ENCODE results near the gene MAPK13.
"Not testable (repeated sequence)": the region's sequence is repeated elsewhere in the genome, so short reads cannot be mapped to it uniquely, and the experiment has no call there.

The MAPK13 gene
- total RNA-seq, result 32.7 to 67.7 (median 50.5) reads per million in 9 experiments

DNA sequence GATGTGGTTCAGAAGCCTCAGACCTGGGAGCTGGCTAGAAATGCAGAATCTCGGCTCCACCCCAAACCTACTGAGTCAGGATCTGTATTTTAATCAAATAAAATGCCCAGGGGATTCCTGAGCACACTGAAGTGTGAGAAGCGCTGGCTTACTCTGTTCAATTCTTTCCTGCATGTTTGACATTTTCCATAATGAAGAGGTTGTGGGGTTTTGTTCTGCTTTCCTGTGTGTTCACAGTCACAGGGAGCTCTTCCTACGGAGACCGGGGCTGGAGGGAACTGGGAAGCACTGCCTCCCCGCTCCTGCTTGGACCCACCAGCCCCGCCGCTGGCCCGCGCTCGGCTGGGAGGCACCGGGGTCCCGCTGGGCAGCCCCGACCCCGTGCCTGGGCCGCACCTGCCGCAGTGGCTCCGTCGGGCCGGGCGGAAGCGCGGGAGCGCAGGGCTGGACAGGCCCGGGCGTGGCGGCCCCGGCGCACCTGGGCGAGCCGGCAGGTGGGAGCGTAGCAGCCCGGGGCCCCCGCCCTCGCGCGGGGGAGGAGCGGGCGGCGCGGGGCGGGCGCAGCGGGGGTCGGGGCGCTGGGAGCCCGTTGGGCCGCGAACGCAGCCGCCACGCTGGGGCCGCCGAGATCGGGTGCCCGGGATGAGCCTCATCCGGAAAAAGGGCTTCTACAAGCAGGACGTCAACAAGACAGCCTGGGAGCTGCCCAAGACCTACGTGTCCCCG, at the start of gene MAPK13:
TSS of gene MAPK13 (plus strand) at position 573 of the 726 bp plus-strand sequence. CDS start at position 643, 70 bp downstream.
- Mint-ChIP-seq H3K4me1 (ENCODE audit: low read depth in 2 of 2) (peaks cover 45 to 49% of the 10 kb centered on the region in 2 donors), H3K4me3 (peak within 1 kb of the TSS; percentile 82 to 90), H3K27ac (peak within 1 kb of the TSS; percentile 89 to 94), H3K36me3 (ENCODE audit: insufficient read depth) (peaks cover 18% of the 10 kb centered on the region), H3K27me3 (no peaks in the 10 kb centered on the region), H3K9me3 (no peaks in the 10 kb centered on the region)
- DNase-seq (no peak), ATAC-seq (replicated peaks) (peak; percentile 29)

DNA sequence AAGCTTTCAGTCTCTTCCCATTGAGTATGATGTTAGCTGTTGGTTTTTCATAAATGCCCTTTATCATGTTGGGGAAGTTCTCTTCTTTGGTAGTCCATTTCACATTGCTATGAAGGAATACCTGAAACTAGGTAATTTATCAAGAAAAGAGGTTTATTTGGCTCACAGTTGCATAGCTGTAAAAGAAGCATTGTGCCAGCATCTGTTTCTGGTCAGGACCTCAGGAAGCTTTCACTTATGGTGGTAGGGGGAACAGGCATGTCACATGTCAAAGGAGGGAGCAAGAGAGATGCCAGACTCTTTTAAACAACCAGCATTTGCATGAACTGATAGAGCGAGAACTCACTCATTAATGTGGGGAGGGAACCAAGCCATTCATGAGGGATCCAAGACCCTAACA, 48.0 kb upstream of the MAPK13 start:
- H3K27ac Mint-ChIP-seq, result no peak overlapping the region

DNA sequence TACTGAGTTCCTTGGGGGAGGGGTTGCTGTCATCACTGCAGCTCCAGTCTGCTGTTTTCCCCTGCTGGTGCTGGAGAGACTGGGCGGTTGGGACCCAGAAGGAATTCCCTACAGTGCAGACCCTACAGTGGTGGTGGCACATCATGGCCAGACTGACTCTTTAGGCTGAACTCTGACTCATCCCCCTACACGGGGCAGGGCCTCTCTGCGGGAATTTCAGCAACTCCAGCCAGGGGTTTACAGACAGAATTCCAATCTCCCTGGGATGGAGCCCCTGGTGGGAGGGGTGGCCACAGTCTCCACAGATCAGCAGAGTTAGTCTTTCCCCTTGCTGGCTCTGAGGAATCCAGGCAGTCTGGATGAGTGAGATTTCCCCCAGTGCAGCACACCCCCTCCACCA, 46.9 kb upstream of the MAPK13 start:
- Mint-ChIP-seq H3K4me3 (no peak overlapping the region), H3K4me1 (ENCODE audit: low read depth in 2 of 2) (peaks cover 6 to 18% of the 10 kb centered on the region in 2 donors), H3K27me3 (no peaks in the 10 kb centered on the region), H3K9me3 (no peaks in the 10 kb centered on the region), H3K36me3 (ENCODE audit: insufficient read depth) (peaks cover 56% of the 10 kb centered on the region), H3K27ac (peak overlapping the region in 1 of 2 donors; percentile 51)
- DNase-seq (no peak), ATAC-seq (replicated peaks) (no peak)

More for the DNA sequence above, 48.0 kb upstream of the MAPK13 start:
- Mint-ChIP-seq H3K4me3 (no peak overlapping the region), H3K36me3 (ENCODE audit: insufficient read depth) (peaks cover 54% of the 10 kb centered on the region), H3K9me3 (no peaks in the 10 kb centered on the region), H3K27me3 (no peaks in the 10 kb centered on the region), H3K4me1 (ENCODE audit: low read depth in 2 of 2) (peaks cover 6 to 18% of the 10 kb centered on the region in 2 donors)
- no peak for ATAC-seq (replicated peaks)
- no peak for DNase-seq

DNA sequence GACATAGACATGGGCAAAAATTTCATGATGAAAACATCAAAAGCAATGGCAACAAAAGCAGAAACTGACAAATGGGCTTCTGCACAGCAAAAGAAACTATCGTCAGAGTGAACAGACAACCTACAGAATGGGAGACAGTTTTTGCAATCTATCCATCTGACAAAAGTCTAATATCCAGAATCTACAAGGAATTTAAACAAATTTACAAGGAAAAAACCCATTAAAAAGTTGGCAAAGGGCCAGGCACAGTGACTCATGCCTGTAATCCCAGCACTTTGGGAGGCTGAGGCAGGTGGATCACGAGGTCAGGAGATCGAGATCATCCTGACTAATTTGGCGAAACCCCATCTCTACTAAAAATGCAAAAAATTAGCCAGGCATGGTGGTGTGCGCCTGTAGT, 42.1 kb upstream of the MAPK13 start:
- peaks cover 27% of the 10 kb centered on the region for H3K36me3 Mint-ChIP-seq (ENCODE audit: insufficient read depth)
- H3K27ac Mint-ChIP-seq, result peak overlapping the region; percentile 11 to 89
- H3K27me3 Mint-ChIP-seq, result not testable (repeated sequence)

DNA sequence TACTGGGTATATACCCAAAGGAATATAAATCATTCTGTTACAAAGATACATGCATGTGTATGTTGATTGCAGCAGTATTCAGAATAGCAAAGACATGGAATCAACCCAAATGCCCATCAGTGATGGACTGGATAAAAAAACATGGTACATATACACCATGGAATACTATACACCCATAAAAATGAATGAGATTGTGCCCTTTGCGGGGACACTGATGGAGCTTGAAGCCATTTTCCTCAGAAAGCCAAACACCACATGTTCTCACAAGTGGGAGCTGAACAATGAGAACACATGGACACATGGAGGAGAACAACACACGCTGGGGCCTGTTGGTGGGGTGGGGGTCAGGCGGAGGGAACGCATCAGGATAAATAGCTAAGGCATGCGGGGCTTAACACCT, 41.3 kb upstream of the MAPK13 start:
- peaks cover 5 to 6% of the 10 kb centered on the region in 2 donors for H3K4me1 Mint-ChIP-seq (ENCODE audit: low read depth in 2 of 2)
- H3K27ac Mint-ChIP-seq, result no peak overlapping the region
- ATAC-seq (replicated peaks), result no peak
- no peak overlapping the region for H3K4me3 Mint-ChIP-seq
- H3K9me3 Mint-ChIP-seq, result no peaks in the 10 kb centered on the region
- no peaks in the 10 kb centered on the region for H3K27me3 Mint-ChIP-seq
- H3K36me3 Mint-ChIP-seq (ENCODE audit: insufficient read depth), result peaks cover 25% of the 10 kb centered on the region
- no peak for DNase-seq

More for the DNA sequence above, 42.1 kb upstream of the MAPK13 start:
- H3K9me3 Mint-ChIP-seq; H3K4me1 Mint-ChIP-seq (ENCODE audit: low read depth in 2 of 2); H3K4me3 Mint-ChIP-seq; ATAC-seq (replicated peaks); DNase-seq: not testable (repeated sequence)

DNA sequence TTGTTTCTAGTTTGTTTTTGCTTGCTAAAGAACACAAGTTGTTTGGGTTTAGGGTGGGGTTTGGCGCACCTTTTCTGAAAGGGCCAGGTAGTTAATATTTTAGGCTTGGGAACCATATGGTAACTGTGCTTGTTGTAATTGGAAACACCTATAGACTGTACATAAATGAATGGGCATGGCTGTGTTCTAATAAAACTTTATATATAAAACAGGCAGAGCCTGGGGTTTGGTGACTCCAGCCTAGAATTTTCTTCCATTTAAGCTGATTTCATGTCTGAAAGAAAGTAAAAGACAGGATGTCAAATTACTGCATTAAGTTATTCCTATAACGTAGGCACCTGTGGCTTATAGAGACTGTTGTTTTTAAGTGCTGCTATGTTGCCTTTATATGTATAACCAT, 36.1 kb upstream of the MAPK13 start:
- peaks cover 14% of the 10 kb centered on the region for H3K36me3 Mint-ChIP-seq (ENCODE audit: insufficient read depth)
- H3K9me3 Mint-ChIP-seq, result no peaks in the 10 kb centered on the region
- DNase-seq, result no peak
- H3K4me3 Mint-ChIP-seq, result no peak overlapping the region
- no peaks in the 10 kb centered on the region for H3K27me3 Mint-ChIP-seq
- H3K4me1 Mint-ChIP-seq (ENCODE audit: low read depth in 2 of 2), result peaks cover 21 to 34% of the 10 kb centered on the region in 2 donors
- peak overlapping the region in 1 of 2 donors; percentile 67 for H3K27ac Mint-ChIP-seq
- no peak for ATAC-seq (replicated peaks)

DNA sequence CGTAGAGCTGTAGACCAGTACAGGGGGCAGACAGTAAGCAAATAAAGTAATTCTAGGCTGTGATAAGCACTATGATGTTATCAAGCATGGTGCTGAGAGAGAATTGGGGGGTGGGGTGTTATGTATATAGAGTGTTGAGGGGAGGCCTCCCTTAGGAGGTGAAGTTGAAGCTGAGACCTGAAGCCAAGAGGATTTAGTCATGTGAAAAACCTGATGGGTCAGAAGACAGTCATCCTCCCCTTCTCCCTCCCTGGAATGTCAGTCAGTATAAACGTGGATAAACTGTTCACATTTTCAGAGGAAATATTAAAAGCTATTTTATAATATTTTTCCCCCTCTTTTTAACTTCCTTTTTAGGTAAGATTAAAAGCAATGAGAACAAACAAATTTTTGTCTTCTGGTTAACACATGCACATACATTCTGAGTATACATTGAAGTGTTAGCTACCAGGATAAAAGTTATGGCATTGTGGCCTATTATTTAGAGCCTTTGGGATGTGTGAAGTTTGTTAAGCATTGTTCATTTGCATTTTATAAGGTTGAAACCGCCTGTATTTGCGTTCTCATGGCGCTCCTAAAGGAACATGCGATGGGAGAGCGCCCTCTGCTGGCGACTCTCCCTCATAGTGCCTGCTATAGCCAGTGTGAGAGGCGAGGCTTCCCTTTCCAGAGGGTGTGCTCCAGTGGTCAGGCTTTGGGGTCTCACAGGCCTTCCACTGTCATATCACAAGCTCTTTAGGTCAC, 35.4 kb upstream of the MAPK13 start:
- ATAC-seq (replicated peaks), result peak; percentile 55
- H3K27me3 Mint-ChIP-seq, result no peaks in the 10 kb centered on the region
- H3K27ac Mint-ChIP-seq, result peak overlapping the region in 1 of 2 donors; percentile 67
- H3K4me1 Mint-ChIP-seq (ENCODE audit: low read depth in 2 of 2), result peaks cover 28 to 41% of the 10 kb centered on the region in 2 donors
- peaks cover 14% of the 10 kb centered on the region for H3K36me3 Mint-ChIP-seq (ENCODE audit: insufficient read depth)
- DNase-seq, result peak; percentile 75 to 77 (median 77)
- no peak overlapping the region for H3K4me3 Mint-ChIP-seq
- H3K9me3 Mint-ChIP-seq, result no peaks in the 10 kb centered on the region

DNA sequence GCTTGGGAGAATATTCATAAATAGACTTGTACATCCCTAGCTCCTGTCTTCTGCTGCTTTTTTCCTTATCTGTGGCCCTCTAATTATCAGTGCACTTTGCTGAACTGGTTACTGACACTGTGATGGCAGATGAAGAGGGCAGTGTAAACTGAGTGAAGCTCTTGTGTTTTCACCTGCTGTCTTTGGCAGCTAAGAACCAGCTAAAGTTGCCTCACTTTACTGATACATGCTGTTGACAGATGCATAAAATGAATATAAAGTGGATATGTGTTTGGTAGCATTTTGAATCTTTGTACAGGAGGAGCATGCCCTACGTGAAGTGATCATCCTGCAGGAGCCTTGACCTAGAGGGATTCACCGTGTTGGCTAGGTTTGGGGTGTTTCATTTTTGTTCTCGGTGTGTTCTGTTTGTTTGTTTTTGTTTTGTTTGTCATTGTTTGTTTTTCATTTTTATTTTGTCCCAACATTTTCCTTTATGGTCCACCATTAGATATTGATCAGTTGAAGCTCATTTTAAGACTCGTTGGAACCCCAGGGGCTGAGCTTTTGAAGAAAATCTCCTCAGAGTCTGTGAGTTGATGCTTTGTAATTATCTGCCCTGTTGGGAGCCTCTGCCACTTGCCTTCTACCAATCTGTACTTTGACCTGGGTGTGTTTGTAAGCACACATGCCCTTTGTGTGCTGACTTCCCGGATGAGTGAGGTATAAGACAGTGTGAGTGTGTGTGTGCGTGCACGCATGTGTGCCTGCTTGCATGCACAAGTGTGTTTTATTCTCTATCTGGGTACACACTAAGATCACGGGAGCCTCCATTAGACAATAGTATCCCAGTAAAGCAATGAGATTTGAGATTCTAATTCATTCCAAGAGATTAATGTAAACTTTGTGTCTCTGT, 34.6 kb upstream of the MAPK13 start:
- Mint-ChIP-seq H3K27me3 (no peaks in the 10 kb centered on the region), H3K4me3 (no peak overlapping the region), H3K27ac (peak overlapping the region in 1 of 2 donors; percentile 67), H3K4me1 (ENCODE audit: low read depth in 2 of 2) (peaks cover 34 to 46% of the 10 kb centered on the region in 2 donors), H3K9me3 (no peaks in the 10 kb centered on the region), H3K36me3 (ENCODE audit: insufficient read depth) (peaks cover 14% of the 10 kb centered on the region)
- DNase-seq (no peak), ATAC-seq (replicated peaks) (no peak)

DNA sequence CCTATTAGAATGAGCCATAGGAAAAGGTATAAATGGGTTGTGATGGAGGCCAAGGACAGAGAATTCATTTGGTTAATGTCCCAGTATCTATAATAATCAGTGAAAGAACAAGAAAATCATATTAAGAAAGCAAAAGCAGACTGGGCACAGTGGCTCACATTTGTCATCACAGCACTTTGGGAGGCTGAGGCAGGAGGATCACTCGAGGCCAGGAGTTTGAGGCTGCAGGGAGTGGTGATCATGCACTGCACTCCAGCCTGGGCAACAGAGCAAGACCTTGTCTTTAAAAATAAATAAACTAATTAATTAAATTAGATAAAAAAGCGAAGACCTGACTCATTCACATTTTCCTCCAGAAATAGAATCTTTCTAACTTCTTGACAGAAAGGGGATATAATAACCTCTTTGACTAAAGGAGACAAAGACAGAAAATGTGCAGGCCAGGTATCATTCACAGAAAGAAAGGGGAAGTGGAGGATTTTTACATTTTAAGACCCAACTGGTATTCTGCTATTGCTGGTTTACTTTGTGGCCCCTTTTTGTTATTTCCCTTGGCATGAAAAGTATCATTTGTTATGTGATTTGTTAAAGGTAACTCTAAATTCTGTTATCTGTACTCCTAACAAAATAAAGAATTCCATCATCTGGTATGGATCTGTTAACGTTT, 31.9 kb upstream of the MAPK13 start:
- Mint-ChIP-seq H3K9me3 (no peaks in the 10 kb centered on the region), H3K4me1 (ENCODE audit: low read depth in 2 of 2) (peaks cover 39 to 58% of the 10 kb centered on the region in 2 donors), H3K27ac (peak overlapping the region; percentile 76 to 78), H3K27me3 (no peaks in the 10 kb centered on the region), H3K4me3 (peak overlapping the region; percentile 40 to 74), H3K36me3 (ENCODE audit: insufficient read depth) (peaks cover 7% of the 10 kb centered on the region)
- ATAC-seq (replicated peaks), result no peak
- DNase-seq, result no peak

DNA sequence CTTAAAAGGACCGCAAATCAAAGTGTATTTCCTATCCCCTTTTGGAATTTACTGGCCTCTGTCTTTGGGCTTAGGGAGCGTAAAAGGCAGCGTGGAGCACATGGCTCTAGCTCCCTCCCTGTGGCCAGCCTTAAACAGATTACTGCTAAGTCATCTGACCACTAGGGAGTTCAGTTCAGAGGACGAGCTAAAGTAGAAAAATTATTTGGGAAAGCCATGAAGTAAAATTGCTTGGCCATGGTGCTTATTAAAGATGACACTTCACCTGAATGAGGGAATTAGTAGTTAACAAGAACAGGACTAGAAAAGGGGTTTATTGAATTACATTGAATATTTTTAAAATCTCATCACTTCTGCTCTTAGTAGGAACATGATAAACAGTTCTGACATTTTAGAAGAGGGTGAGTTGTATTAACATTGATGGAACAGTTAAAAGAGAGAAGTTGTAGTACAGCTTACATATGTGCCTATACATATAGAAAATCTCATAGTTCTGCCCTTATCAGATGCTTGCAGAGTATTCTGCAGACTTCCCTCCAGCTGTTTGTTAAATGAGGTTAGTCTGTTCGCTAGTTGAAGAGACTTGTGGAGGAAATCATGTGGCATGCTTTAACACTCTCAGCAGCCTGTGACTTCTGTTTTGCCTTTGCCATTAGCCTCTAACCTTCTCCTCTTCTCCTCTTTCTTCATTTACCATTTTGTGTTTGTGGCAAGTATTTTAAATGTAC, 31.2 kb upstream of the MAPK13 start:
- peaks cover 39 to 62% of the 10 kb centered on the region in 2 donors for H3K4me1 Mint-ChIP-seq (ENCODE audit: low read depth in 2 of 2)
- no peak for DNase-seq
- peak overlapping the region; percentile 76 to 78 for H3K27ac Mint-ChIP-seq
- peak overlapping the region; percentile 64 to 74 for H3K4me3 Mint-ChIP-seq
- H3K36me3 Mint-ChIP-seq (ENCODE audit: insufficient read depth), result peaks cover 2% of the 10 kb centered on the region
- no peaks in the 10 kb centered on the region for H3K27me3 Mint-ChIP-seq
- peak; percentile 58 for ATAC-seq (replicated peaks)
- H3K9me3 Mint-ChIP-seq, result no peaks in the 10 kb centered on the region

DNA sequence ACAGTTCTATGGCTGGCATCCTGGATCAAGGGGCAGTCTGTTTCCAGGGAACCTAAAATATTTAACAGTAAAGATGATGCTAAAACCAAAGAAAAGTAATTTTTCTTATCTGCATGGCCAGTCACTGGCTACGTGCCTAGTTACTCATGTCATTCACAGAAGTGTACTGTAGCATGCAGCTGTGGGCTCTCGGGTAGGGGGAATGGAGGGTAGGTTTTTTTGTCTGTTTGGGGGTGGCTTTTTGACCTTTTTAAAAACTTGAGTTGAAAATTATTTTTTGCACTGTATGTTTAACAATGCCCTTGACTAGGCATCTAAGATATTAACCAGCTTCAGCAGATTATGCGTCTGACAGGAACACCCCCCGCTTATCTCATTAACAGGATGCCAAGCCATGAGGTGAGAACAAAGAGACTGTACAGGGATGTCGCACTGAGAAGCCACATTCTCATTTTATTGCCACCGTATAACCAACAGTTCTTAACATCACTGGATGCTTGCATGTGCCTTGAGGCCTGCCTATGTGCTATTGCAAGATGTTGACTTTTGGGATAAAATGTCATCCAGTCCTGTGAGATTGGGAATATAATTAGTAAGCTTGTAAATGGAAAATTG, 30.3 kb upstream of the MAPK13 start:
- ATAC-seq (replicated peaks) (peak; percentile 89), DNase-seq (peak; percentile 52 to 58 (median 52))
- Mint-ChIP-seq H3K9me3 (no peaks in the 10 kb centered on the region), H3K27me3 (no peaks in the 10 kb centered on the region), H3K36me3 (ENCODE audit: insufficient read depth) (peaks cover 2% of the 10 kb centered on the region), H3K27ac (peak overlapping the region; percentile 76 to 78), H3K4me1 (ENCODE audit: low read depth in 2 of 2) (peaks cover 36 to 60% of the 10 kb centered on the region in 2 donors), H3K4me3 (peak overlapping the region; percentile 64 to 74)

DNA sequence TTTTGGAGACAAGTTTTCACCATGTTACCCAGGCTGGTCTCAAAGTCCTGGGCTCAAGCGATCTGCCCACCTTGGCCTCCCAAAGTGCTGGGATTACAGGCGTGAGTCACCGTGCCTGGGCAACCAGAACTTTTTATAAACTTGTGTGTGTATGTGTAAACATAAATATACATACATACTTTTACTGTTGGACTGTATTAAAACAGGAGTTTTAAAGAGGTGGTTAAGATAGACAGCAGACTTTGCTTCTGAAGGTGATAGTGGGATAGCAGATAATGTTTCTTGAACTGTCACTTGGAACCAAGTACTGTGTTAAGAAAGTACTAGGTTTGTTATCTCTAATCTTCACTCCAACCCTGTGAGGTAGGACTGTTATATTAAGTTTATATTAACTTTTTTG, 28.6 kb upstream of the MAPK13 start:
- Mint-ChIP-seq H3K36me3 (ENCODE audit: insufficient read depth) (peaks cover 2% of the 10 kb centered on the region), H3K4me1 (ENCODE audit: low read depth in 2 of 2) (peaks cover 26 to 60% of the 10 kb centered on the region in 2 donors), H3K27ac (peak overlapping the region in 1 of 2 donors; percentile 78), H3K27me3 (no peaks in the 10 kb centered on the region), H3K4me3 (no peak overlapping the region), H3K9me3 (no peaks in the 10 kb centered on the region)
- DNase-seq (no peak), ATAC-seq (replicated peaks) (no peak)
